ENCODE data around the gene PRKCE. TPM values are rescaled to one million over a fixed set of nuclear protein-coding genes. Genes with fewer than 3 reads are reported as not detected.

The PRKCE gene
- total and polyA plus RNA-seq, 4 donors: 2.5 to 38.6 (median 5.8) TPM

DNA sequence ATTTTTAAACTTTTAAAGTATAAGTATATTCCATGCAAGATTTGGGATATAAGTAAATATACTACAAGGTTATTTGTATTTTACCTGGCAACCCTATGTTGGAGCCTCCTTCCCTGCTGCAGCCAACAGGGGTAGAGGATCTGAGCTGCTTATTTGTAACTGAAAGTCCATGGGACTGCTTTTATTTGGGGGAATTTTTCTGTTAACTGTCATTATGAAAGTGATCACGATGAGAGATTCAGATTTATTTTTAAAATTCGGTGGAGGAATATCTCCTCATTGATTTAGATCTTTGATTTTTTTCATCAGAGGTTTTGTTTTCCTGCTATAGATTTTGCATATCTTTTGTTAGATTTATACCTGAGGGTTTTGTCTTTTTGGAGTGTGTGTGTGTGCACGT lies 215.9 kb downstream of the PRKCE start:
- Histone ChIP-seq H3K36me3 (ENCODE audit: control insufficient read depth in 4 of 4, insufficient read depth in 3 of 4, low read depth in 1 of 4, low read length in 3 of 4) (no peaks in the 10 kb centered on the region), H3K27me3 (ENCODE audit: control insufficient read depth in 4 of 4, insufficient read depth in 4 of 4, low read length in 3 of 4) (no peaks in the 10 kb centered on the region), H3K27ac (ENCODE audit: low read depth in 1 of 2, low read length in 2 of 2) (no peak overlapping the region), H3K9me3 (ENCODE audit: control insufficient read depth in 4 of 4, low read length in 3 of 4) (no peaks in the 10 kb centered on the region), H3K4me1 (ENCODE audit: control insufficient read depth in 4 of 4, insufficient read depth in 4 of 4, low read length in 3 of 4) (peaks cover 2 to 9% (median 7%) of the 10 kb centered on the region in 4 donors), H3K9ac (ENCODE audit: low read depth in 1 of 2, low read length in 2 of 2) (no peak overlapping the region), H3K4me3 (ENCODE audit: low read depth in 1 of 3, low read length in 3 of 3) (no peak overlapping the region)
- DNase-seq (ENCODE audit: low spot score): no peak
- TF ChIP-seq NR2F2 (IDR thresholded peaks at IDR 0.05) (no peak), HNF4A (conservative IDR thresholded peaks at IDR 0.05) (no peak), FOXA1 (IDR thresholded peaks at IDR 0.05) (no peak), RXRA (IDR thresholded peaks at IDR 0.05) (no peak), SP1 (IDR thresholded peaks at IDR 0.05) (no peak), FOXA2 (IDR thresholded peaks at IDR 0.05) (no peak)
- TF ChIP-seq, protein P1, sequence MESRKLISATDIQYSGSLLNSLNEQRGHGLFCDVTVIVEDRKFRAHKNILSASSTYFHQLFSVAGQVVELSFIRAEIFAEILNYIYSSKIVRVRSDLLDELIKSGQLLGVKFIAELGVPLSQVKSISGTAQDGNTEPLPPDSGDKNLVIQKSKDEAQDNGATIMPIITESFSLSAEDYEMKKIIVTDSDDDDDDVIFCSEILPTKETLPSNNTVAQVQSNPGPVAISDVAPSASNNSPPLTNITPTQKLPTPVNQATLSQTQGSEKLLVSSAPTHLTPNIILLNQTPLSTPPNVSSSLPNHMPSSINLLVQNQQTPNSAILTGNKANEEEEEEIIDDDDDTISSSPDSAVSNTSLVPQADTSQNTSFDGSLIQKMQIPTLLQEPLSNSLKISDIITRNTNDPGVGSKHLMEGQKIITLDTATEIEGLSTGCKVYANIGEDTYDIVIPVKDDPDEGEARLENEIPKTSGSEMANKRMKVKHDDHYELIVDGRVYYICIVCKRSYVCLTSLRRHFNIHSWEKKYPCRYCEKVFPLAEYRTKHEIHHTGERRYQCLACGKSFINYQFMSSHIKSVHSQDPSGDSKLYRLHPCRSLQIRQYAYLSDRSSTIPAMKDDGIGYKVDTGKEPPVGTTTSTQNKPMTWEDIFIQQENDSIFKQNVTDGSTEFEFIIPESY (IDR thresholded peaks at IDR 0.05): no peak
- TF ChIP-seq, protein P2, sequence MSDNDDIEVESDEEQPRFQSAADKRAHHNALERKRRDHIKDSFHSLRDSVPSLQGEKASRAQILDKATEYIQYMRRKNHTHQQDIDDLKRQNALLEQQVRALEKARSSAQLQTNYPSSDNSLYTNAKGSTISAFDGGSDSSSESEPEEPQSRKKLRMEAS (IDR thresholded peaks at IDR 0.05): no peak
- TF ChIP-seq, protein P3, sequence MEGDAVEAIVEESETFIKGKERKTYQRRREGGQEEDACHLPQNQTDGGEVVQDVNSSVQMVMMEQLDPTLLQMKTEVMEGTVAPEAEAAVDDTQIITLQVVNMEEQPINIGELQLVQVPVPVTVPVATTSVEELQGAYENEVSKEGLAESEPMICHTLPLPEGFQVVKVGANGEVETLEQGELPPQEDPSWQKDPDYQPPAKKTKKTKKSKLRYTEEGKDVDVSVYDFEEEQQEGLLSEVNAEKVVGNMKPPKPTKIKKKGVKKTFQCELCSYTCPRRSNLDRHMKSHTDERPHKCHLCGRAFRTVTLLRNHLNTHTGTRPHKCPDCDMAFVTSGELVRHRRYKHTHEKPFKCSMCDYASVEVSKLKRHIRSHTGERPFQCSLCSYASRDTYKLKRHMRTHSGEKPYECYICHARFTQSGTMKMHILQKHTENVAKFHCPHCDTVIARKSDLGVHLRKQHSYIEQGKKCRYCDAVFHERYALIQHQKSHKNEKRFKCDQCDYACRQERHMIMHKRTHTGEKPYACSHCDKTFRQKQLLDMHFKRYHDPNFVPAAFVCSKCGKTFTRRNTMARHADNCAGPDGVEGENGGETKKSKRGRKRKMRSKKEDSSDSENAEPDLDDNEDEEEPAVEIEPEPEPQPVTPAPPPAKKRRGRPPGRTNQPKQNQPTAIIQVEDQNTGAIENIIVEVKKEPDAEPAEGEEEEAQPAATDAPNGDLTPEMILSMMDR (IDR thresholded peaks at IDR 0.05; ENCODE audit: low read depth, low read length, missing input control): no peak
- TF ChIP-seq, protein P4, sequence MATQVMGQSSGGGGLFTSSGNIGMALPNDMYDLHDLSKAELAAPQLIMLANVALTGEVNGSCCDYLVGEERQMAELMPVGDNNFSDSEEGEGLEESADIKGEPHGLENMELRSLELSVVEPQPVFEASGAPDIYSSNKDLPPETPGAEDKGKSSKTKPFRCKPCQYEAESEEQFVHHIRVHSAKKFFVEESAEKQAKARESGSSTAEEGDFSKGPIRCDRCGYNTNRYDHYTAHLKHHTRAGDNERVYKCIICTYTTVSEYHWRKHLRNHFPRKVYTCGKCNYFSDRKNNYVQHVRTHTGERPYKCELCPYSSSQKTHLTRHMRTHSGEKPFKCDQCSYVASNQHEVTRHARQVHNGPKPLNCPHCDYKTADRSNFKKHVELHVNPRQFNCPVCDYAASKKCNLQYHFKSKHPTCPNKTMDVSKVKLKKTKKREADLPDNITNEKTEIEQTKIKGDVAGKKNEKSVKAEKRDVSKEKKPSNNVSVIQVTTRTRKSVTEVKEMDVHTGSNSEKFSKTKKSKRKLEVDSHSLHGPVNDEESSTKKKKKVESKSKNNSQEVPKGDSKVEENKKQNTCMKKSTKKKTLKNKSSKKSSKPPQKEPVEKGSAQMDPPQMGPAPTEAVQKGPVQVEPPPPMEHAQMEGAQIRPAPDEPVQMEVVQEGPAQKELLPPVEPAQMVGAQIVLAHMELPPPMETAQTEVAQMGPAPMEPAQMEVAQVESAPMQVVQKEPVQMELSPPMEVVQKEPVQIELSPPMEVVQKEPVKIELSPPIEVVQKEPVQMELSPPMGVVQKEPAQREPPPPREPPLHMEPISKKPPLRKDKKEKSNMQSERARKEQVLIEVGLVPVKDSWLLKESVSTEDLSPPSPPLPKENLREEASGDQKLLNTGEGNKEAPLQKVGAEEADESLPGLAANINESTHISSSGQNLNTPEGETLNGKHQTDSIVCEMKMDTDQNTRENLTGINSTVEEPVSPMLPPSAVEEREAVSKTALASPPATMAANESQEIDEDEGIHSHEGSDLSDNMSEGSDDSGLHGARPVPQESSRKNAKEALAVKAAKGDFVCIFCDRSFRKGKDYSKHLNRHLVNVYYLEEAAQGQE (IDR thresholded peaks at IDR 0.05): no peak
- 93% methylated on average over 3 of the region's 3 CpGs for WGBS

DNA sequence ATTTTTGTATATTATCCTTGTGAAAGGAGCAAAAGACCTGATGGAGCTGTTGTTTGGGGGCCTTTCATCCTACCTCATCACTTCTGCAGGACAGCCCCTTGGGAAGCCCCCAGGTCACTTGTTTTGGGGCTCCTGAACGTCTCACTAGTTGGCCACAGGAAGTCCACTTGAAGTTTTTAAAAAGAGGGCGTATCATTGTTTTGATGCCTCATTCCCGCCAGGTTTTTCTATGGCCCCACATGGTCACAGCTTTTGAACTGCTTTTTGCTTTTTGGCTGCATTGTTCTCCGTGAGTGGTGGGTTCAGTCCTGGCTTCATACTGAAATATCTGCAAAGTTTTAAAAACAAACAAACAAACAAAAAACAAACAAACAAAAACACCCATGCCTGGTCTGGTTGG lies 216.3 kb downstream of the PRKCE start:
- no peak overlapping the region for H3K4me3 ChIP-seq (ENCODE audit: low read depth in 1 of 3, low read length in 3 of 3)
- no peak overlapping the region for H3K9ac ChIP-seq (ENCODE audit: low read depth in 1 of 2, low read length in 2 of 2)
- H3K36me3 ChIP-seq (ENCODE audit: control insufficient read depth in 4 of 4, insufficient read depth in 3 of 4, low read depth in 1 of 4, low read length in 3 of 4): no peaks in the 10 kb centered on the region
- no peak for DNase-seq (ENCODE audit: low spot score)
- no peak overlapping the region for H3K27ac ChIP-seq (ENCODE audit: low read depth in 1 of 2, low read length in 2 of 2)
- TF ChIP-seq, protein P2 (IDR thresholded peaks at IDR 0.05): no peak
- WGBS: 92% methylated on average over 4 of the region's 4 CpGs
- H3K9me3 ChIP-seq (ENCODE audit: control insufficient read depth in 4 of 4, low read length in 3 of 4): no peaks in the 10 kb centered on the region
- peaks cover 2 to 13% (median 10%) of the 10 kb centered on the region in 4 donors for H3K4me1 ChIP-seq (ENCODE audit: control insufficient read depth in 4 of 4, insufficient read depth in 4 of 4, low read length in 3 of 4)
- no peaks in the 10 kb centered on the region for H3K27me3 ChIP-seq (ENCODE audit: control insufficient read depth in 4 of 4, insufficient read depth in 4 of 4, low read length in 3 of 4)

All from liver (tissue), 9 donors.